ENCODE data around the gene TSPAN9.

The TSPAN9 gene

GRCh38 chr12:3170423-3171194 lies 93.4 kb downstream of the TSPAN9 start:
- TF ChIP-seq CTCF (conservative IDR thresholded peaks at IDR 0.05; ENCODE audit: low read depth, low read length) = no peak
- peak; percentile 94 for DNase-seq (ENCODE audit: low read depth)
- H3K4me3 ChIP-seq (ENCODE audit: low read depth, low read length) = peak overlapping the region; percentile 30

GRCh38 chr12:3171195-3171591 lies 94.0 kb downstream of the TSPAN9 start:
- TF ChIP-seq CTCF (conservative IDR thresholded peaks at IDR 0.05; ENCODE audit: low read depth, low read length) = no peak
- peak overlapping the region; percentile 30 for H3K4me3 ChIP-seq (ENCODE audit: low read depth, low read length)

GRCh38 chr12:3172124-3173007 lies 95.2 kb downstream of the TSPAN9 start:
- no peak overlapping the region for H3K4me3 ChIP-seq (ENCODE audit: low read depth, low read length)
- DNase-seq (ENCODE audit: low read depth) = no peak
- TF ChIP-seq CTCF (conservative IDR thresholded peaks at IDR 0.05; ENCODE audit: low read depth, low read length) = no peak

More at GRCh38 chr12:3171195-3171591, 94.0 kb downstream of the TSPAN9 start:
- peak; percentile 43 for DNase-seq (ENCODE audit: low read depth)

- no peak for DNase-seq (ENCODE audit: low read depth)
- no peak for TF ChIP-seq CTCF (conservative IDR thresholded peaks at IDR 0.05; ENCODE audit: low read depth, low read length)
- H3K4me3 ChIP-seq (ENCODE audit: low read depth, low read length) = no peak overlapping the region
Observed at GRCh38 chr12:3173008-3173553, 95.9 kb downstream of the TSPAN9 start.

- DNase-seq (ENCODE audit: low read depth) = no peak
- no peak for TF ChIP-seq CTCF (conservative IDR thresholded peaks at IDR 0.05; ENCODE audit: low read depth, low read length)
Observed at GRCh38 chr12:3173912-3174311, 96.7 kb downstream of the TSPAN9 start.

GRCh38 chr12:3175238-3175637 lies 98.1 kb downstream of the TSPAN9 start:
- no peak overlapping the region for H3K4me3 ChIP-seq (ENCODE audit: low read depth, low read length)
- no peak for TF ChIP-seq CTCF (conservative IDR thresholded peaks at IDR 0.05; ENCODE audit: low read depth, low read length)
- no peak for DNase-seq (ENCODE audit: low read depth)

More at GRCh38 chr12:3173912-3174311, 96.7 kb downstream of the TSPAN9 start:
- H3K4me3 ChIP-seq (ENCODE audit: low read depth, low read length) = no peak overlapping the region
